Endothelial cell of umbilical vein (primary cell): ENCODE data around the gene MC1R. TPM values are rescaled to one million over a fixed set of nuclear protein-coding genes. Genes with fewer than 3 reads are reported as not detected.

Experiments
- BruUV-seq: library from RNA; stranded (reverse); fragments of 400-500 nt; replicated peaks from 2 replicates; lab custom pipeline; 2021; lab: Mats Ljungman, UMichigan
- CTCF ChIA-PET: fragments of 300-600, 350-600 bp; sonication (Branson Sonifier 250); formaldehyde crosslinking; loops from one replicate; lab custom pipeline; 2021; ENCODE audit warnings: antibody characterized with exemption, inconsistent platforms; lab: Charles Lee
- POLR2A ChIA-PET: fragments of 300-600, 350-600 bp; sonication (Branson Sonifier 250); formaldehyde crosslinking; loops from one replicate; lab custom pipeline; 2021; ENCODE audit warnings: antibody characterized with exemption, inconsistent platforms; lab: Charles Lee
- DNase-seq: peaks from one replicate; pipeline ENCODE4 v3.0.0-alpha.2; 2011; ENCODE audit warnings: low read depth, low spot score
- FAIRE-seq: peaks from 2 replicates; lab custom pipeline; 2011; peaks lifted over from hg19 to GRCh38; lab: Jason Lieb, UNC
- H2AFZ ChIP-seq: 2 replicates; pipeline ENCODE4 v1.6.0; 2012; ENCODE audit warnings: low read depth, low read length, control low read depth, inconsistent platforms
- H3K27ac ChIP-seq: 2 replicates; pipeline ENCODE4 v1.5.1; 2011; ENCODE audit warnings: low read depth, mild to moderate bottlenecking, control low read depth, low read length, moderate library complexity; ENCODE audit not compliant: insufficient read depth
- H3K27me3 ChIP-seq, 2 experiments: 2 replicates each; pipeline versions ENCODE4 v1.6.0 to v1.6.1; 2011; ENCODE audit warnings: low read length in 2 of 2, mixed read lengths in 1 of 2; ENCODE audit not compliant: control insufficient read depth in 2 of 2, insufficient read depth in 2 of 2
- H3K36me3 ChIP-seq, 2 experiments: 2 replicates in 1 of 2; 3 replicates in 1 of 2; pipeline ENCODE4 v1.5.1; 2011; ENCODE audit warnings: low read length in 2 of 2, mild to moderate bottlenecking in 1 of 2, moderate library complexity in 1 of 2; ENCODE audit not compliant: control insufficient read depth in 2 of 2, insufficient read depth in 2 of 2; ENCODE audit errors: extremely low read depth in 1 of 2
- H3K4me1 ChIP-seq: 3 replicates; pipeline ENCODE4 v1.5.1; 2011; ENCODE audit warnings: mild to moderate bottlenecking, low read length; ENCODE audit not compliant: control insufficient read depth, insufficient read depth; ENCODE audit errors: extremely low read depth
- H3K4me2 ChIP-seq: 2 replicates; pipeline ENCODE4 v1.6.1; 2011; ENCODE audit warnings: low read length, control low read depth, mixed read lengths; ENCODE audit not compliant: insufficient read depth
- H3K4me3 ChIP-seq, 3 experiments: fragments of 200-600 bp in 1 of 3; sonication (generic), shearing (Covaris generic) in 1 of 3; replicated peaks in 1 of 3; 2 replicates each; pipeline ENCODE4 v1.5.1; 2011 to 2016; ENCODE audit warnings: control low read depth in 3 of 3, low read length in 3 of 3, mild to moderate bottlenecking in 2 of 3, inconsistent platforms in 1 of 3, low read depth in 1 of 3, moderate library complexity in 1 of 3; ENCODE audit not compliant: insufficient read depth in 1 of 3
- H3K79me2 ChIP-seq: 2 replicates; pipeline ENCODE4 v1.6.0; 2012; ENCODE audit warnings: low read length, inconsistent platforms; ENCODE audit not compliant: control insufficient read depth, insufficient read depth
- H3K9ac ChIP-seq: replicated peaks from 2 replicates; pipeline ENCODE3; 2011; ENCODE audit warnings: low read length, control low read depth; ENCODE audit not compliant: insufficient read depth; ENCODE audit errors: extremely low read depth
- H3K9me1 ChIP-seq: replicated peaks from 3 replicates; pipeline ENCODE4 v1.6.0; 2011; ENCODE audit warnings: mild to moderate bottlenecking, low read length; ENCODE audit not compliant: control insufficient read depth, insufficient read depth; ENCODE audit errors: extremely low read depth
- H3K9me3 ChIP-seq: replicated peaks from 2 replicates; pipeline ENCODE4 v1.5.1; 2012; ENCODE audit warnings: low read length, inconsistent platforms; ENCODE audit not compliant: control insufficient read depth, insufficient read depth
- H4K20me1 ChIP-seq: replicated peaks from 2 replicates; pipeline ENCODE3; 2011; ENCODE audit warnings: mild to moderate bottlenecking, low read length; ENCODE audit not compliant: control insufficient read depth, insufficient read depth; ENCODE audit errors: extremely low read depth
- EZH2 ChIP-seq: IDR thresholded peaks from 2 replicates; pipeline ENCODE4 v1.6.1; 2012; ENCODE audit warnings: borderline replicate concordance, low read depth, mild to moderate bottlenecking, moderate library complexity, low read length, inconsistent platforms; ENCODE audit not compliant: severe bottlenecking
- FOS ChIP-seq: IDR thresholded peaks from 2 replicates; pipeline ENCODE4 v1.6.1; 2011; ENCODE audit warnings: mild to moderate bottlenecking, low read length, moderate library complexity, borderline replicate concordance; ENCODE audit not compliant: insufficient read depth
- GATA2 ChIP-seq: IDR thresholded peaks from 2 replicates; pipeline ENCODE4 v1.7.0; 2011; ENCODE audit warnings: low read depth, mild to moderate bottlenecking, moderate library complexity, mixed read lengths, low read length; ENCODE audit not compliant: insufficient read length, insufficient read depth
- JUN ChIP-seq: IDR thresholded peaks from 2 replicates; pipeline ENCODE4 v1.6.1; 2011; ENCODE audit warnings: borderline replicate concordance, low read depth; ENCODE audit not compliant: insufficient read length, insufficient read depth
- MYC ChIP-seq: IDR thresholded peaks from one replicate; pipeline ENCODE4 v1.6.1; 2011; ENCODE audit warnings: mild to moderate bottlenecking, low read depth, low read length
- POLR2A ChIP-seq: IDR thresholded peaks from 2 replicates; pipeline ENCODE4 v1.6.1; 2012; ENCODE audit warnings: low read depth, mild to moderate bottlenecking, control low read depth, low read length
- POLR2AphosphoS5 ChIP-seq: IDR thresholded peaks from 2 replicates; pipeline ENCODE4 v1.6.1; 2012; ENCODE audit warnings: low read depth, mild to moderate bottlenecking, control low read depth, low read length, moderate library complexity; ENCODE audit not compliant: insufficient read depth
- dilution Hi-C: fragments of 300-500 bp; cut with MboI; formaldehyde crosslinking; loops from one replicate; pipeline ENCODE4 v1.15.0; 2019; ENCODE audit warnings: low sequenced_read_pairs; ENCODE audit not compliant: extremely low pct_ligation_motif_present
- intact Hi-C: fragments of 100-400 bp; cut with micrococcal nuclease; formaldehyde crosslinking; loops from one replicate; pipeline ENCODE4 v1.10.0; 2022
- polyA plus RNA-seq, 4 experiments: library from polyadenylated mRNA; depleted of rRNA in 3 of 4; stranded (reverse) in 3 of 4; unstranded in 1 of 4; fragments of >200 nt; gene quantifications; 2 replicates each; pipeline versions ENCODE4 v1.2.1 to v1.2.3, GENCODE V29; 2011 to 2012; ENCODE audit warnings: missing spikeins in 1 of 4
- total RNA-seq: library from RNA; stranded (reverse); gene quantifications from 2 replicates; pipeline ENCODE4 v1.2.3, GENCODE V29; 2021
- TF ChIP-seq, protein P1 (sequence below), 2 donors: IDR thresholded peaks; 1 replicate in 1 of 2; 2 replicates in 1 of 2; pipeline ENCODE4 v1.5.1; 2011; ENCODE audit warnings: low read length in 2 of 2, mild to moderate bottlenecking in 2 of 2, moderate library complexity in 2 of 2, control low read depth in 1 of 2, inconsistent platforms in 1 of 2, low read depth in 1 of 2; ENCODE audit not compliant: insufficient read depth in 1 of 2; ENCODE audit errors: extremely low read depth in 1 of 2
- TF ChIP-seq, protein P2 (sequence below): IDR thresholded peaks from 2 replicates; pipeline ENCODE4 v1.6.1; 2011; ENCODE audit not compliant: insufficient read depth, insufficient read length

The MC1R gene
- total and polyA plus RNA-seq, 2 donors (not counting 3 experiments of a cell fraction or from before 2014, with no cell fraction given): 4.0 to 4.9 TPM

DNA sequence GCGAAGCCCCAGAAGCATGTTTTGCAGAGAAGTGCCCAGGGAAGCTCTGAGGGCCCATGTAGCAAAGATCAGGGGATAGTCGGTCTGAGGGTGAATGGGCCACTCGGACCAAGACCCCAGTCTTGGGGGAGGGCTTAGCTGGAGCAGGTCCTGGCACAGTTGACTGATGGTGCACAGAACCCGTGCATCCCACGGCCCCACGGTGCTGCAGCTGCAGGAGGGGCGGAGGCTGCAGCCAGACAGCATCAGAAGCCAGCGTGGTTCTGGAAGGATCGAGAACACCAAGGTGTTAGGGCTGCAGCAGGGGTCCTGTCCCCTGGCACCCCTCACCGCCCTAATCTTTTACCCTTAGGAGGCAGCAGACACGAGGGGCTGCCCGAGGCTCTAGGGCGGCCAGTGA, 6.5 kb upstream of the MC1R start:
- Histone ChIP-seq H3K36me3 (peaks cover 6 to 22% of the 10 kb centered on the region in 2 experiments), H3K4me1 (peaks cover 3% of the 10 kb centered on the region), H2AFZ (no peak overlapping the region), H3K4me2 (no peak overlapping the region), H3K9me3 (no peaks in the 10 kb centered on the region), H3K79me2 (no peaks in the 10 kb centered on the region), H3K9ac (no peak overlapping the region), H3K27me3 (no peaks in the 10 kb centered on the region), H3K27ac (no peak overlapping the region), H4K20me1 (no peaks in the 10 kb centered on the region), H3K9me1 (no peaks in the 10 kb centered on the region), H3K4me3 (no peak overlapping the region)
- FAIRE-seq (no peak), DNase-seq (no peak)
- ChIA-PET CTCF (interaction anchor here (1.1 kb wide), 1 partner anchor 10 kb away, joined by 4 read pairs; no protein-coding TSS in a partner anchor), POLR2A (no interaction called here)
- dilution Hi-C loops: no loop called here
- intact Hi-C loops: no loop called here
- BruUV-seq: no TSS peak
- TF ChIP-seq JUN (no peak), EZH2 (no peak), GATA2 (no peak), POLR2A (no peak), FOS (no peak), POLR2AphosphoS5 (no peak), MYC (no peak)
- TF ChIP-seq, protein P1, sequence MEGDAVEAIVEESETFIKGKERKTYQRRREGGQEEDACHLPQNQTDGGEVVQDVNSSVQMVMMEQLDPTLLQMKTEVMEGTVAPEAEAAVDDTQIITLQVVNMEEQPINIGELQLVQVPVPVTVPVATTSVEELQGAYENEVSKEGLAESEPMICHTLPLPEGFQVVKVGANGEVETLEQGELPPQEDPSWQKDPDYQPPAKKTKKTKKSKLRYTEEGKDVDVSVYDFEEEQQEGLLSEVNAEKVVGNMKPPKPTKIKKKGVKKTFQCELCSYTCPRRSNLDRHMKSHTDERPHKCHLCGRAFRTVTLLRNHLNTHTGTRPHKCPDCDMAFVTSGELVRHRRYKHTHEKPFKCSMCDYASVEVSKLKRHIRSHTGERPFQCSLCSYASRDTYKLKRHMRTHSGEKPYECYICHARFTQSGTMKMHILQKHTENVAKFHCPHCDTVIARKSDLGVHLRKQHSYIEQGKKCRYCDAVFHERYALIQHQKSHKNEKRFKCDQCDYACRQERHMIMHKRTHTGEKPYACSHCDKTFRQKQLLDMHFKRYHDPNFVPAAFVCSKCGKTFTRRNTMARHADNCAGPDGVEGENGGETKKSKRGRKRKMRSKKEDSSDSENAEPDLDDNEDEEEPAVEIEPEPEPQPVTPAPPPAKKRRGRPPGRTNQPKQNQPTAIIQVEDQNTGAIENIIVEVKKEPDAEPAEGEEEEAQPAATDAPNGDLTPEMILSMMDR (IDR thresholded peaks at IDR 0.05; ENCODE audit: extremely low read depth in 1 of 2, insufficient read depth in 1 of 2, low read depth in 1 of 2, low read length in 2 of 2): no peak
- TF ChIP-seq, protein P2, sequence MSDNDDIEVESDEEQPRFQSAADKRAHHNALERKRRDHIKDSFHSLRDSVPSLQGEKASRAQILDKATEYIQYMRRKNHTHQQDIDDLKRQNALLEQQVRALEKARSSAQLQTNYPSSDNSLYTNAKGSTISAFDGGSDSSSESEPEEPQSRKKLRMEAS: no peak
